HG02885 (cell line): ENCODE measurements around the gene RBM19.

Experiments used
- ATAC-seq: cut with Tn5 transposase; IDR thresholded peaks from one replicate; pipeline ENCODE4 v1.9.1; 2021; ENCODE audit warnings: mild to moderate bottlenecking; ENCODE audit not compliant: unreplicated experiment, poor library complexity

The RBM19 gene

GRCh38 chr12:113796066-113796827, 169.9 kb downstream of the RBM19 start:
- no peak for ATAC-seq

GRCh38 chr12:113795445-113795844, 170.7 kb downstream of the RBM19 start:
- no peak for ATAC-seq

GRCh38 chr12:113794774-113795173, 171.4 kb downstream of the RBM19 start:
- no peak for ATAC-seq

- no peak for ATAC-seq
These were observed 172.9 kb downstream of the RBM19 start for GRCh38 chr12:113793250-113793649.

GRCh38 chr12:113792450-113792849, 173.7 kb downstream of the RBM19 start:
- no peak for ATAC-seq

- ATAC-seq = no peak
These were observed 177.9 kb downstream of the RBM19 start for GRCh38 chr12:113788020-113788856.

- no peak for ATAC-seq
These were observed 180.0 kb downstream of the RBM19 start for GRCh38 chr12:113786107-113786506.

- ATAC-seq = no peak
These were observed 182.3 kb downstream of the RBM19 start for GRCh38 chr12:113783811-113784210.

GRCh38 chr12:113782873-113783272, 183.3 kb downstream of the RBM19 start:
- ATAC-seq = no peak

GRCh38 chr12:113781415-113782198, 184.5 kb downstream of the RBM19 start:
- ATAC-seq = no peak

- ATAC-seq = no peak
These were observed 186.4 kb downstream of the RBM19 start for GRCh38 chr12:113779774-113780173.

GRCh38 chr12:113778432-113779132, 187.5 kb downstream of the RBM19 start:
- ATAC-seq = no peak

GRCh38 chr12:113777751-113778150, 188.4 kb downstream of the RBM19 start:
- no peak for ATAC-seq

GRCh38 chr12:113776536-113776935, 189.6 kb downstream of the RBM19 start:
- no peak for ATAC-seq

GRCh38 chr12:113774526-113774925, 191.6 kb downstream of the RBM19 start:
- no peak for ATAC-seq

- ATAC-seq = no peak
These were observed 193.6 kb downstream of the RBM19 start for GRCh38 chr12:113772505-113773030.

- ATAC-seq = no peak
These were observed 195.7 kb downstream of the RBM19 start for GRCh38 chr12:113770389-113770865.

- ATAC-seq = no peak
These were observed 196.8 kb downstream of the RBM19 start for GRCh38 chr12:113769305-113769704.

- ATAC-seq = no peak
These were observed 197.3 kb downstream of the RBM19 start for GRCh38 chr12:113768850-113769249.
